GM19452 (cell line): ENCODE measurements around the gene FAM3B.

Experiments used
- ATAC-seq: cut with Tn5 transposase; IDR thresholded peaks from one replicate; pipeline ENCODE4 v1.9.1; 2021; ENCODE audit not compliant: unreplicated experiment

The FAM3B gene

DNA sequence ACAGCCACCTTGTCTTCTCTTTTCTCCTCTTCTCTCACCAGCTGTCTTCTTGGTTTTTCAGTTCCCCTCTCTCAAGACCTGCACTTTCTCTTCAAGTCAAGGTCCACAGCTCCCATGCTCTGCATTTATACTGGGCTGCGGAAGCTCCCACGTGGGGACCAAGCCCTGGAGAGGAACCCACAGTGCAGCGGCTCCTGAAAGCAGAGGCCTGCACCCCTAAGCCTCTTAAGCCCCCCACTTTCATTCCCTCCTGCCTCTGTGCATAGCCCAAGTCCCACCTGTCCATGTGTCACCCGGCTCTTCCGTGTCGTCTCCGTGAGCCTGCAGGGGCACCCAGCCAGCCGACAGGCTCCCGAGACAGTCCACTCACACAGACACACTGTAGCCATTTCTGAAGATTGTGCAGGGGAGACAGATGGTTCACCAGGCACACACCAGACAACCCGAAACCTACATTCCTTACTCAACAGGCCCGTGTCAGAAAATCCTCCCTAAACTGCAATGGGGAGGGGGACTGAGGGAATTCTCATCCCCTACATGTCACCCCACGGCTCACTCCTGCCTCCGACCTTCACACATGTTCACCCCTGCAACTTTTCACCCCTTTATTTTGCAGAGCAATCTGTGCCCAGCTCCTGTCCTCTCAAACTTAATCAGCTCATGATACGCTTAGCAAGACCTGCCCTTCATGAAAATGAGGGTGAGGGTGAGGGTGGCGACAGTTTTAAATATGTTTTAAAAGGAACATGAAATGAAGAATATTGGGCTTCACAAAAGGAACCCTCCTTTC, 51.5 kb downstream of the FAM3B start:
- peak; percentile 64 for ATAC-seq

GRCh38 chr21:41368735-41369104, 52.1 kb downstream of the FAM3B start:
- ATAC-seq = no peak

GRCh38 chr21:41369105-41369919, 52.7 kb downstream of the FAM3B start:
- no peak for ATAC-seq

GRCh38 chr21:41369920-41370839, 53.6 kb downstream of the FAM3B start:
- no peak for ATAC-seq

- no peak for ATAC-seq
Measured at GRCh38 chr21:41370840-41371684, 54.5 kb downstream of the FAM3B start.

DNA sequence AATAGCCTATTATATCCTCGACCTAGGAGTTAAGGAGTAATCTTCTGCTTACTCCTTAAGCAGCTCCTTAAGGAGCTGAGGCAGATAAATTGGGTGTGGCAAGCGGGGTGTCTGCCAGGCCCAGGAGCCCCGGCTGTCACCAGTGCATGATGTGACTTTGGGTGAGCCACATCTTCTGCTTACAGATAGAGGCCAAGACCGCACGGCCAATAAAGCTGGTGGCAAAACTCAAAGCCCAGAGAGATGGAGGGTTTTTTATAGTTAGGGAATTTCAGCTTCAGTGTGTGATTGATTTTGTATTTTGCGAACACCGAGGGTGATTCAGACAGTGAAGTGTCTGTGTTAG, 55.1 kb downstream of the FAM3B start:
- ATAC-seq = no peak

- ATAC-seq = no peak
Measured at GRCh38 chr21:41373253-41373652, 56.7 kb downstream of the FAM3B start.

DNA sequence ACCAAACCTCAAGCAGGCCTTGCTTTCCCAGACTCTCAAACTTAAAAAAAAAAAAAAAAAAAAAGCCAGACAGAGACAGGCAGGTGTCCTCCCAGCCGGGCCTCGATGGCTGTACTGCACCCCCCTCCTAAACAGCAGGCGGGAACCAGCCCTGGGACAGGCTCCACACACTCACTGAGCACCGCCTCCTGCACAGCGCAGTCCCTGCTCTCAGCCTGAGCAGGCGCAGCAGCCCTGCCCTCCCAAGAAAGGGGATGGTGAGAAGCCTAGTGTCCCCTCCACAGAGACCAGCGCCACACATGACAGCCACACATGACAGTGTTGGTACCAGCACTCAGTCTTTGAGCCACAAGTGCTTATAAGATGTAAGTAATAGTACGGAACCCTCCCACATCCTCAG, 57.2 kb downstream of the FAM3B start:
- no peak for ATAC-seq

- ATAC-seq = no peak
Measured at GRCh38 chr21:41374177-41374712, 57.6 kb downstream of the FAM3B start.

DNA sequence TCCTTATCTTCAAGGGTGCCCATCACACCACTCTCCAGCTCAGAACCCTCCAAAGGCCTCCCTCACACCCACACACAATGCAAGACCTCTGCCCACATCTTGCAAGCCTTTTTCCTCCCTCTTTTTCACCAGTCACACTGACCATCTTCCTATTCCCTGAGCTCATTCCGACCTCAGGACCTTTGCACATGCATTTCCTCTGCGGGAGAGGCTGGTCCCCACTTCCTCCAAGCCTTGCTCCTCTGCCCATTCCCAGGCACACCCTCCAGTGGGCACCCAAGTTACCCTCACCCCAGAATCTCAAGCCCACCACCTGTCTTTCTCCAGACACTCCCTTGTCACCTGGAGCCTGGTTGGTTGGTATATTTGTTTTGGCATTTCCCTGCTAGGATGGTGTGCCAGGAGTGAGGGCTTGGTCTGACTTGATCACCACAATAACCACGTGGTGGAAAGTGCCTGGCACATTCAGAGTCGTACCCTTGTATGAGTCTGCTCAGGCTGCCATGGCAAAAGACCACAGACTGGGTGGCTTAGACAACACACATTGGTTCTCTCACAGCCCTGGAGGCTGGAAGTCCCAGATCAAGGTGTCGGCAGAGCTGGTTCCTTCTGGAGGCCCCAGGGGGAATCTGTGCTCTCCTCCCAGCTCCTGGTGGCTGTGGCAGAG, 58.4 kb downstream of the FAM3B start:
- no peak for ATAC-seq

DNA sequence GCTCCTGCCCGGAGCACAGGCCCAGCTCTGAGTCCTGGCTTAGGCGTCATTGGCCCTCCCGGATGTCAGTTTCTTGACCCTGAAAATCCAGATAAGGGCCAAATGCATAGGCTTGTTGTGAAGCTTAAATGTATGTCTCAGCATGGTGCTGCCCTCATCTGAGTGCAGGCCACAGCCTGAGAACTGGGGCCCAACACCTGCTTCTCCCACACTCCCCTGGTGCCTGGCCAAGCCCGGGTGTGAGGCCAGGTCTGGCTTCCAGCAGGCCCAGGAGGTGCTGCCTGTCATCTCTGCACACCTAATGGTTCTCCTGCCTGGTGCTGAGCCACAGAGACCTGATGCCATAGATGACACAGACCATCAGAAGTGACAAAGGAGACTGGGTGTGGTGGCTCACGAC, 59.3 kb downstream of the FAM3B start:
- ATAC-seq = no peak

DNA sequence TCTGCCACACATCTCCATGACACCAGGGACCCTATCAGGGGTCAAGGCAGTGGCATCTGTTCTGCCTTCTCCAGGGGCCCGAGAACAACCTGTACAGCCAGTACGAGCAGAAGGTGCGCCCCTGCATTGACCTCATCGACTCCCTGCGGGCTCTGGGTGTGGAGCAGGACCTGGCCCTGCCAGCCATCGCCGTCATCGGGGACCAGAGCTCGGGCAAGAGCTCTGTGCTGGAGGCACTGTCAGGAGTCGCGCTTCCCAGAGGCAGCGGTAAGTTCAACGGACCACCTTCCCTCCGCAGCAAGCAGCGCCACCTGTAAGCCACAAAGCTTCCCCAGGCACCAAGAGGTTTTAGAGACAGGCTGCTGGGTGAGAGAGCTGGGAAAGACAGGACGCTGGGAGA, 61.1 kb downstream of the FAM3B start:
- no peak for ATAC-seq

- no peak for ATAC-seq
Measured at GRCh38 chr21:41378849-41379248, 62.2 kb downstream of the FAM3B start.

GRCh38 chr21:41379901-41380300, 63.3 kb downstream of the FAM3B start:
- no peak for ATAC-seq

DNA sequence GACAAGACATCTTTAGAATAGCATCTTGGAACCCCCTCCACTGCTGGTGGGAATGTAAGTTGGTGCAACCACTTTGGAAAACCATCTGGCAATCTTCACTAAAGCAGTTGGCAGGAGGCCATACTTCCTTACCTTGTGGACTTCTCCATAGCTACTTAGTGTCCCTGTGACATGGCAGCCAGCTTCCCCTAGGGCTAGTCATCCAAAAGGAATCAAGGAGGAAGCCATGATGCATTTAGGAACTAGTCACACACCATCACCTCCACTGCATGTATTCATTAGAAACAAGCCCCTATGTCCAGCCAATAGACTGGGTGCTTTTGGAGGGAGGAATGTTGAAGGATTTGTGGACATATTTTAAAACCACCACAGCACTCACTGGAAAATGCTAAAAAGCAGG, 65.1 kb downstream of the FAM3B start:
- no peak for ATAC-seq

- no peak for ATAC-seq
Measured at GRCh38 chr21:41387042-41387819, 70.6 kb downstream of the FAM3B start.

DNA sequence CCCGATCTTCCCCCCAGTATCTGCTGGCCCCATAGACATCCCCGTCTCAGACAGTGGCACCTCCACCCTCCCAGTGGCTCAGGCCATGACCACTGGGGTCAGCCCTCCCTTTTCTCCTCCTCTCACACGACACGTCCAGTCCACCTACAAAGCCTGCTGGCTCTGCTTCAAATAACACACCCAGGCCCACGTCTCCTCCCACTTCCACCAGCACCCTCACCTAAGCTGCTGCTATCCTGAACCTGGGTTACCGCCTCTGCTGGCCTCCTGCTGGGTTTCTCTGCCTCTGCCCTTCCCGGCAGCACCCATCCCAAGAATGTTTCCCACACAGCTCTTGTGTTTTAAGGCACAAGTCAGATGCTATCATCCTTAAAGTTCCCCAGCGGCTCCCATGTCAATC, 71.2 kb downstream of the FAM3B start:
- ATAC-seq = no peak

DNA sequence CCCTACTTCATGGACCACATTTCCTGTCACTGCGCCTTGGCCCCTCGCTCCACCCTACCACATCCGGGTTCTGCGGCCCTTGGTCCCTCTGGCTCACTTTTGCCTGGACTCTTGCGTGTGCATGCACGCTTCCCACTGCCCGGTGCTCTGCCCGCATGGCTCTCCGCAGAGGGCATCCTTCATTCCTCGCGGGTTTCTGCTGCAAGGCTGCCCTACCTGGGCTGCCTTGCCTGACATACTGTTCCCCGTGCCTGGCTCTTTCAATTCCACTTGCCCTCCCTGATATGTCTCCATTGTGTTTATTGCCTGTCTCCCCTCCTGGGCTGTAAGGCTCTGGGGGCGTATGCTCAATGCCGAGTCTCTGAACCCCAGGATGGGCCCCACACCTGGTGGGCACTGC, 71.7 kb downstream of the FAM3B start:
- no peak for ATAC-seq

DNA sequence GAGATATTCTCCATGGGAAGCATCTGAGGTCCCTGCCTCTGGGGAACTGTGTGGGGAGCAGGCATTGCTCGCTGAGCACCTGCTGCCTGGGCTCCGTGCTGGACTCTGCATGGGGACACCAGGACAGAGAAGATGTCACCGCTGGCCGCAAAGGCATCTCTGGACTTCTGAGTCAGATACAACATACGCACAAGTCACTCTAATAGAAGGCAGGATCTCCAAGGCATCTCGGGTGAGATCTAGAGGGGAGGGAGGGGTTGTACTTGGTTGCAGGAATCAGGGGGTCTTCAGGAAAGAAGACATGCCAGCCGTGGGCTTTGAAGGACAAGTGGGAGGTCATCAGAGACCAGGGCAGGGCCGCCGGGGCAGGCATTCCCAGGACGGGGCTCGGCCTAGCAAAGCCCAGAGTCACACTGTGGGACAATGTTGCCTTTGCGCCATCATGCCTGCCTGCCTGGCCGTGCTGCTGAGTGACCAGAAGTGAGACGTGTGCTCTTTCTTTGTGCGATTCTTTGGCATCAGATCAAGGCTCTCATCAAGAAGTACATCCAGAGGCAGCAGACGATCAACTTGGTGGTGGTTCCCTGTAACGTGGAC, 73.5 kb downstream of the FAM3B start:
- ATAC-seq = no peak
